ENCODE results near the gene PDE10A.

PDE10A gene

DNA sequence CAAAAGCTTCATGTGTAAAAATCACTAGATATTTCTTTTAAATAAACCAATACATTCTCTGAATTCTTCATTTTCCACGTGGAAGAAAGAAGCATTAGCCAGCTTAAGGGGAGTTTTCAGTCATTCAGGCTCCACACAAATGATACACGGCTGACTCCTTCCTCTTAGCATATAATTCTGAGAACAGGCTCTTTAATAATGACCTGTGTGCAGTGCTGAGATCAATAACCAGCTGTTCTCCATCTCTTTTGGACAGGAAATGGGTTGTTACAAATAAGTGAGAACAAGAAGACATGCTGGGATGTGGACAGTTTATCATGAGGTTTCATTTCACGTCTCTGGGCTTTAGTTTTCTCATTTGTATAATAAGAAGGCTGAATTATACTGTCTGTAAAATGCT, 206.8 kb downstream of the PDE10A start:
- Histone ChIP-seq H3K4me1 (ENCODE audit: control insufficient read depth, insufficient read depth, low read length) (no peaks in the 10 kb centered on the region), H3K9ac (ENCODE audit: low read length) (no peak overlapping the region), H3K36me3 (ENCODE audit: control insufficient read depth, insufficient read depth, low read length, severe bottlenecking) (no peaks in the 10 kb centered on the region), H3K27me3 (replicated peaks; ENCODE audit: control insufficient read depth, insufficient read depth, low read length) (no peaks in the 10 kb centered on the region), H3K9me3 (ENCODE audit: control insufficient read depth, low read length) (no peaks in the 10 kb centered on the region), H3K4me3 (ENCODE audit: low read length) (no peak overlapping the region)
- DNase-seq (ENCODE audit: low read depth) = no peak

DNA sequence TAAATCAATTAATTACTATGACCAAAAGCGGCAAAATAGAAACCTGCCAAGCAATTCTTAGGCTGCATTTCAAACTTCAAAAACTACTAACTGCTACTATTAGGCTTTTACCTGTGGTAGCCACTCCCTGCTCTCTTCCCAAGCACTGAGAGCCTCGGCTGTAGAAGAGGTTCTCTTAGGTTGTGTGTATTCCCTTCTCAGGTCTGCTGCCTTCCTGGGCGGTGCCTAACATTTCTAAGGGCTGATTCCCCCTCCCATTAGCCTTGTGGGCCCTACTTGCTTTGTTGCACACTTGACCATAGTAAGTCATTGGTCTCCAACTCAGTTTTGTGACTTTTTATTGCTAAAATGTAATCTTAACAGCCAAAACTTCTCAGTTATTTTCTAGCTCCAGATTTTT, 207.6 kb downstream of the PDE10A start:
- Histone ChIP-seq H3K36me3 (ENCODE audit: control insufficient read depth, insufficient read depth, low read length, severe bottlenecking) (no peaks in the 10 kb centered on the region), H3K4me3 (ENCODE audit: low read length) (no peak overlapping the region), H3K9me3 (ENCODE audit: control insufficient read depth, low read length) (no peaks in the 10 kb centered on the region), H3K27me3 (replicated peaks; ENCODE audit: control insufficient read depth, insufficient read depth, low read length) (no peaks in the 10 kb centered on the region), H3K4me1 (ENCODE audit: control insufficient read depth, insufficient read depth, low read length) (no peaks in the 10 kb centered on the region), H3K9ac (ENCODE audit: low read length) (no peak overlapping the region)
- DNase-seq (ENCODE audit: low read depth) = no peak

- H3K27me3 ChIP-seq (replicated peaks; ENCODE audit: control insufficient read depth, insufficient read depth, low read length) = no peaks in the 10 kb centered on the region
- H3K4me1 ChIP-seq (ENCODE audit: control insufficient read depth, insufficient read depth, low read length) = no peaks in the 10 kb centered on the region
- H3K4me3 ChIP-seq (ENCODE audit: low read length) = no peak overlapping the region
- H3K36me3 ChIP-seq (ENCODE audit: control insufficient read depth, insufficient read depth, low read length, severe bottlenecking) = no peaks in the 10 kb centered on the region
- H3K9me3 ChIP-seq (ENCODE audit: control insufficient read depth, low read length) = no peaks in the 10 kb centered on the region
- no peak for DNase-seq (ENCODE audit: low read depth)
- H3K9ac ChIP-seq (ENCODE audit: low read length) = no peak overlapping the region
These were observed 209.6 kb downstream of the PDE10A start for GRCh38 chr6:165453395-165453794.

DNA sequence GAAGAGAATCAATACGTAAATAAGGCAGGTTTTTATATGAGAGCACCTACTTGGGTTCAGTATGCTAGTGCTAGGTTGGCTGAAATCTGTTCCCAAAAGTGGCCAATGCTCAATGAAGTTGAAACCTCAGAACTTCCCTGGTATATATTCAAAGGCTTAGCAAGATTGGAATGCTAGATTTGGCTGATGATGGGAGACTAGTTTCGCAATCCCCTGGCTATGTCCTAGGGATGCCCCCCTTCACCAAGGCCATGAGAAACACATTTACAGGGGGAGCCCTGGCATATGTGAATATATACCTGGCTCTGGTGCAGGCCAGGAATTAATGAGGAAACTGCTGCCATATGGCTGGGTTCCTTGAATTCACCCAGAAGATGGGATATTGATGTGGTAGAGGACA, 211.2 kb downstream of the PDE10A start:
- Histone ChIP-seq H3K36me3 (ENCODE audit: control insufficient read depth, insufficient read depth, low read length, severe bottlenecking) (no peaks in the 10 kb centered on the region), H3K4me3 (ENCODE audit: low read length) (no peak overlapping the region), H3K4me1 (ENCODE audit: control insufficient read depth, insufficient read depth, low read length) (no peaks in the 10 kb centered on the region), H3K9me3 (ENCODE audit: control insufficient read depth, low read length) (no peaks in the 10 kb centered on the region), H3K9ac (ENCODE audit: low read length) (no peak overlapping the region), H3K27me3 (replicated peaks; ENCODE audit: control insufficient read depth, insufficient read depth, low read length) (no peaks in the 10 kb centered on the region)
- DNase-seq (ENCODE audit: low read depth) = no peak

GRCh38 chr6:165448210-165448609, 214.8 kb downstream of the PDE10A start:
- H3K9me3 ChIP-seq (ENCODE audit: control insufficient read depth, low read length) = no peaks in the 10 kb centered on the region
- no peaks in the 10 kb centered on the region for H3K36me3 ChIP-seq (ENCODE audit: control insufficient read depth, insufficient read depth, low read length, severe bottlenecking)
- DNase-seq (ENCODE audit: low read depth) = no peak
- no peaks in the 10 kb centered on the region for H3K27me3 ChIP-seq (replicated peaks; ENCODE audit: control insufficient read depth, insufficient read depth, low read length)
- no peaks in the 10 kb centered on the region for H3K4me1 ChIP-seq (ENCODE audit: control insufficient read depth, insufficient read depth, low read length)
- H3K9ac ChIP-seq (ENCODE audit: low read length) = no peak overlapping the region
- H3K4me3 ChIP-seq (ENCODE audit: low read length) = no peak overlapping the region

DNA sequence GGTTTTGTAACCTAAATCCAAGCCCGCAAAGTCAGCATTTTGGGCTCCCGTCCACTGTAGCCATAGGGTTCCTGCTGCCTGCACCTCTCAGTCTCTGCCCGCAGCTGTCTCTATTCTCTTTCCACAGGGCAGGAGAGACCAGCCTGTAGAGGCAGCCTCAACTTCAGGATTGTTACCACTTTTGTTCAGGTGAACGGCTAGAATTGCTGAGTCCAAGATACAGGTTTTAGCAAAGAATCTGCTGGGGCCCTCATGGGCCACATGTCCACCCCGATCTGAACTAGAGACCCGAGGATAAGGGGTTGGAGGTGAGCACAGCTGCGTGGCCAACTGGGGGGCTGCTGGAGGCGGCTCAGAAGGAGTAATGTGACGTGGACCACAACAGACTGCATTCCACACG, 215.9 kb downstream of the PDE10A start:
- H3K9ac ChIP-seq (ENCODE audit: low read length) = no peak overlapping the region
- no peaks in the 10 kb centered on the region for H3K4me1 ChIP-seq (ENCODE audit: control insufficient read depth, insufficient read depth, low read length)
- no peak overlapping the region for H3K4me3 ChIP-seq (ENCODE audit: low read length)
- H3K9me3 ChIP-seq (ENCODE audit: control insufficient read depth, low read length) = no peaks in the 10 kb centered on the region
- no peaks in the 10 kb centered on the region for H3K36me3 ChIP-seq (ENCODE audit: control insufficient read depth, insufficient read depth, low read length, severe bottlenecking)
- no peak for DNase-seq (ENCODE audit: low read depth)
- no peaks in the 10 kb centered on the region for H3K27me3 ChIP-seq (replicated peaks; ENCODE audit: control insufficient read depth, insufficient read depth, low read length)

DNA sequence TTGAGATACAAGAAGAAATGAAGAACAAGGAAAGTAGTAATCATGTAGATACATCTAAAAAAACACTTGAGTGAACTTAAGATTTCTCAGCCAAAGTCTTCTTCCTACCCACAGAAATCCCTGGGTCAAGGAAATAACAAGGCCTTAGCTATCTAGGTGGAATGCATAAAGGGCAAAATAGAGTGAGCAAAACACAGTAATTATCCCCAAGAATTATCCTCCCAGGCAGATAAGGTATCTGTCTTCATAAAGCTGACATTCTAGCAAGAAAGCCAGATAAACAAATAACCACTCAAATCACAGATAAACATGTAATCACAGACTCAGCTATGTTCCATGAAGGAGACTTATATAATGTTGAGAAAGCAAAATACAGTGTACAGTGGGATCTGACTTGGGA, 216.7 kb downstream of the PDE10A start:
- no peak for DNase-seq (ENCODE audit: low read depth)
- H3K4me3 ChIP-seq (ENCODE audit: low read length) = no peak overlapping the region
- no peaks in the 10 kb centered on the region for H3K36me3 ChIP-seq (ENCODE audit: control insufficient read depth, insufficient read depth, low read length, severe bottlenecking)
- no peaks in the 10 kb centered on the region for H3K4me1 ChIP-seq (ENCODE audit: control insufficient read depth, insufficient read depth, low read length)
- H3K9ac ChIP-seq (ENCODE audit: low read length) = no peak overlapping the region
- no peaks in the 10 kb centered on the region for H3K27me3 ChIP-seq (replicated peaks; ENCODE audit: control insufficient read depth, insufficient read depth, low read length)
- H3K9me3 ChIP-seq (ENCODE audit: control insufficient read depth, low read length) = no peaks in the 10 kb centered on the region

DNA sequence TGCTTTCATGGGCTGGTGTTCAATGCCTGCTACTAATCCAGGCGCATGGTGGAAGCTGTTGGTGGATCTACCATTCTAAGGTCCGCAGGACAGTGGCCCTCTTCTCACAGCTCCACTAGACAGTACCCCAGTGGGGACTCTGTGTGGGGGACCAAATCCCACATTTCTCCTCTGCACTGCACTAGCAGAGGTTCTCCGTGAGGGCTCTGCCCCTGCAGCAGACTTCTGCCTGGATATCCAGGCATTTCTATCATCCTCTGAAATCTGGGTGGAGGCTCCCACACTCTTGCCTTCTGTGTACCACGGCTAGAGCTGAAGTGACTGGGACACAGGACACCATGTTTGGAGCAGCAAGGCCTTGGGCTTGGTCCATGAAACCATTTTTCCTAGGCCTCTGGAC, 219.6 kb downstream of the PDE10A start:
- DNase-seq (ENCODE audit: low read depth) = no peak
- H3K27me3 ChIP-seq (replicated peaks; ENCODE audit: control insufficient read depth, insufficient read depth, low read length) = no peaks in the 10 kb centered on the region
- no peaks in the 10 kb centered on the region for H3K4me1 ChIP-seq (ENCODE audit: control insufficient read depth, insufficient read depth, low read length)
- no peaks in the 10 kb centered on the region for H3K9me3 ChIP-seq (ENCODE audit: control insufficient read depth, low read length)
- H3K36me3 ChIP-seq (ENCODE audit: control insufficient read depth, insufficient read depth, low read length, severe bottlenecking) = no peaks in the 10 kb centered on the region
- H3K9ac ChIP-seq (ENCODE audit: low read length) = no peak overlapping the region
- no peak overlapping the region for H3K4me3 ChIP-seq (ENCODE audit: low read length)

DNA sequence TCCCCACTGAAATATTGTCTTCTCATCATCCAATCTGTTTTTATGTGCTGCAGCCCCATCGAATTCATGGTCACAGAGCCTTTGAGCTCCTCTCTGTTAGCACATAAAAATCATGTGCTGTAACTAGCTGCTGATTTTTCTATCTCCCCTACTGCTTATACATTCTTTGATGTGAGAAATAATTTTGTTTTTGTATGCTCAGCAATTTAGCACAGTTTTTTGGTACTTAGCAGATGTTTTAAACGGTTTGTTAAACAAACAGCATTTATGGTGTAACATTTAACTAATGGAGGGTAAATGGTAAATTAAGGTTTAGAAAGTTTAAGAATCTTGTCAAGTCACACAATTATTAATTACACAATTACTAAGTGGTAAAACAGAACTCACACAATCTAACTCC, 221.9 kb downstream of the PDE10A start:
- Histone ChIP-seq H3K27me3 (replicated peaks; ENCODE audit: control insufficient read depth, insufficient read depth, low read length) (no peaks in the 10 kb centered on the region), H3K36me3 (ENCODE audit: control insufficient read depth, insufficient read depth, low read length, severe bottlenecking) (no peaks in the 10 kb centered on the region), H3K9ac (ENCODE audit: low read length) (no peak overlapping the region), H3K9me3 (ENCODE audit: control insufficient read depth, low read length) (no peaks in the 10 kb centered on the region), H3K4me1 (ENCODE audit: control insufficient read depth, insufficient read depth, low read length) (no peaks in the 10 kb centered on the region), H3K4me3 (ENCODE audit: low read length) (no peak overlapping the region)
- no peak for DNase-seq (ENCODE audit: low read depth)

GRCh38 chr6:165439928-165440554, 223.0 kb downstream of the PDE10A start:
- H3K27me3 ChIP-seq (replicated peaks; ENCODE audit: control insufficient read depth, insufficient read depth, low read length) = no peaks in the 10 kb centered on the region
- no peaks in the 10 kb centered on the region for H3K36me3 ChIP-seq (ENCODE audit: control insufficient read depth, insufficient read depth, low read length, severe bottlenecking)
- H3K9ac ChIP-seq (ENCODE audit: low read length) = no peak overlapping the region
- no peaks in the 10 kb centered on the region for H3K9me3 ChIP-seq (ENCODE audit: control insufficient read depth, low read length)
- H3K4me1 ChIP-seq (ENCODE audit: control insufficient read depth, insufficient read depth, low read length) = no peaks in the 10 kb centered on the region
- DNase-seq (ENCODE audit: low read depth) = peak; percentile 55
- H3K4me3 ChIP-seq (ENCODE audit: low read length) = no peak overlapping the region

- Histone ChIP-seq H3K36me3 (ENCODE audit: control insufficient read depth, insufficient read depth, low read length, severe bottlenecking) (no peaks in the 10 kb centered on the region), H3K4me3 (ENCODE audit: low read length) (no peak overlapping the region), H3K9ac (ENCODE audit: low read length) (no peak overlapping the region), H3K4me1 (ENCODE audit: control insufficient read depth, insufficient read depth, low read length) (no peaks in the 10 kb centered on the region), H3K9me3 (ENCODE audit: control insufficient read depth, low read length) (peaks cover 6% of the 10 kb centered on the region), H3K27me3 (replicated peaks; ENCODE audit: control insufficient read depth, insufficient read depth, low read length) (no peaks in the 10 kb centered on the region)
- DNase-seq (ENCODE audit: low read depth) = no peak
These were observed 236.1 kb downstream of the PDE10A start for GRCh38 chr6:165426892-165427291.

DNA sequence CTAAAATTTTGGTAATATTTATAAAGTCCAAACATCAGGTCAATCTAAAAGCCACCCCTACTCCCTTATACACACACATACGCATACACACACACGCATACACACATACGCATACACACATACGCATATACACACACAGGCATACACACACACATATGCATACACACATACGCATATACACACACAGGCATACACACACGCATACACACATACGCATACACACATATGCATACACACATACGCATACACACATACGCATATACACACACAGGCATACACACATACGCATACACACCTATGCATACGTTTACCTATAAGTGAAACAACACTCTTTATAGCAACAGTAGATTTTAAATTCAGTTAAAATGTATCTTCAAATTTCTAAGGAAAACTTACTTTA, 240.8 kb downstream of the PDE10A start:
- Histone ChIP-seq H3K9me3 (ENCODE audit: control insufficient read depth, low read length) (peaks cover 6% of the 10 kb centered on the region), H3K36me3 (ENCODE audit: control insufficient read depth, insufficient read depth, low read length, severe bottlenecking) (no peaks in the 10 kb centered on the region), H3K4me1 (ENCODE audit: control insufficient read depth, insufficient read depth, low read length) (no peaks in the 10 kb centered on the region), H3K9ac (ENCODE audit: low read length) (no peak overlapping the region), H3K27me3 (replicated peaks; ENCODE audit: control insufficient read depth, insufficient read depth, low read length) (no peaks in the 10 kb centered on the region), H3K4me3 (ENCODE audit: low read length) (no peak overlapping the region)
- DNase-seq (ENCODE audit: low read depth) = no peak

Measured in adipocyte (in vitro differentiated cells).